NCI-H345 (cell line): ENCODE results near the gene MAPK8IP3.
"Not testable (repeated sequence)": the region's sequence is repeated elsewhere in the genome, so short reads cannot be mapped to it uniquely, and the experiment has no call there.

Experiments used
- DNase-seq: peaks from one replicate; lab custom pipeline; 2025; lab: John Stamatoyannopoulos, UW

Gene MAPK8IP3

DNA sequence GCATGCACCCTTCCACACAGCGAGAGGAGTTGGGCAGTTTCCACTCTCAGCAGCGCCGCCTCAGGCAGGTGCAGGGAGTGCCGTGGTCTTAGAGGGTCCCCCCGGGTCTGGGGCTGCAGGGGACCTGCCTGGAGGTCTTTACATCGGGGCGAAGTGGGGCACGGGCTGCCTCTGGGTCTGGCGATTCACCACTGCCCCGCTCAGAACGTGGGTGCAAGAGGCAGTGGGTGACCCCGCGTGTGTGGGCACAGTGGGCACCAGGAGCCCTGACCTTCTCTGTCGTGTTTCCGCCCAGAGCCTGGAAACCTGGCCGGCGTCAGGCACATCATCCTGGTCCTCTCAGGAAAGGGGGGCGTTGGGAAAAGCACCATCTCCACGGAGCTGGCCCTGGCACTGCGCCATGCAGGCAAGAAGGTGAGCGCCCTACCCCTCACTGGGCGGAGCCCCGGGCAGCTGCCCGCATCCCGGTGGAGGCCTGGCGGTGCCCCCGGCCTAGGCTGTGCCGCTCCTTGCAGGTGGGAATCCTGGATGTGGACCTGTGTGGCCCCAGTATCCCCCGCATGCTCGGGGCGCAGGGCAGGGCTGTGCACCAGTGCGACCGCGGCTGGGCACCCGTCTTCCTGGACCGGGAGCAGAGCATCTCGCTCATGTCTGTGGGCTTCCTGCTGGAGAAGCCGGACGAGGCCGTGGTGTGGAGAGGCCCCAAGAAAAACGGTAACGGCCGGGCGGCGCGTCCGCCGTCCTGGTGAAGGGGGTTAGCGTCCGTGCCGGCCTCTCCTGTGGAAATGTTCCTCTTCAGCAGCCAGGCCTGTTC lies 80.5 kb downstream of the MAPK8IP3 start:
- DNase-seq = no peak

DNA sequence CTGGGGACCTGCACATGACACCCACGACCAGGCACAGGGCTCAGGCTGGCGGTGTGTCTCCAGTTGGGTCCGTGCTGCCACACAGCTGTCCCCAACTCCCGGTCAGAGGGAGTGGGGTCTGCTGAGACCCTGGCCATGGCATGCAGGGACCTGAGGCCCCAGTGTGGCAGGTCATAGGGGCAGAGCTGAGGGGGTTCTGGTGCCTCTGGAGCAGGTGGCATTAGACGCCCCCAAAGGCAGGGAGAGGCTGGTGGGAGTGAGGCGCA lies 81.0 kb downstream of the MAPK8IP3 start:
- no peak for DNase-seq

- no peak for DNase-seq
Measured at GRCh38 chr16:1787322-1788094, 81.5 kb downstream of the MAPK8IP3 start.

GRCh38 chr16:1788095-1788707 lies 82.2 kb downstream of the MAPK8IP3 start:
- DNase-seq = no peak

DNA sequence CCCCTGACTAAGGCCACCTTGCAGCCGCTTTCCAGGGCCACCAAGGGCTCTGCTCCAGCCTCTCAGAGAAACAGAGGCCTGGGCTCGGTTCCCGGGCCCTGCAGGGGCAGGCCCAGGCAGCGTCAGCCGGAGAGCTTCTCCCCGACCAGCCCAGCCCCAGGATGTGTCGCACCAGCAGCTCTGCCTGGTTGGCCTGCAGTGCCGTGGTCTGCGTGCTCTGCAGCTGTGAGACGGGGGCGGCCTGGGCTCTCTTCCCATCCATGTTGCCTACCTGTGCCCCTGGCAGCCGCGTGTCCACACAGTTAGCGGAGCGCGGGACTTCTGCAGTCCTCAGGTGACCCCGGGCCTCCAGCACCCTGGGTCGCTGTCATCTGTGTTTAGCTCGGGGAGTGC lies 82.7 kb downstream of the MAPK8IP3 start:
- DNase-seq = no peak

DNA sequence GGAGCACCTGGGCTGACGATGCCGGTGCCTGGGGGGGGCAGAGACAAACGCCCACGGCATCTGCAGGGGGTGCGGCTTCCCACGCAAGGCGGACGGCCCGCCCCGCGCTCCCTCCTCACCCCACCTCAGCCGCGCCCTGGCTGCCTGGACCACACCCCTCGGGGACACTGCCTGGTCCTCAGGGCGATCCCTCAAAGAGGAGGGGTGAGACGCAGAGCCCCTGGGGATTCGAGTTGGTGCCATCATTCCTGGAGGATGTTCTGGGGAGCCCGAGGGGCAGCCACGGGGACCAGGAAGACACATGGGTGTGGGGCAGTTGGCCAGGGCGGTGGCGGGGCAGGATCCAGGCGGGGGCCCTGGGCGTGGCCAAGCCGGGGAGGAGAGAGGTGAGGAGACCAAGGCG lies 83.6 kb downstream of the MAPK8IP3 start:
- DNase-seq = no peak

DNA sequence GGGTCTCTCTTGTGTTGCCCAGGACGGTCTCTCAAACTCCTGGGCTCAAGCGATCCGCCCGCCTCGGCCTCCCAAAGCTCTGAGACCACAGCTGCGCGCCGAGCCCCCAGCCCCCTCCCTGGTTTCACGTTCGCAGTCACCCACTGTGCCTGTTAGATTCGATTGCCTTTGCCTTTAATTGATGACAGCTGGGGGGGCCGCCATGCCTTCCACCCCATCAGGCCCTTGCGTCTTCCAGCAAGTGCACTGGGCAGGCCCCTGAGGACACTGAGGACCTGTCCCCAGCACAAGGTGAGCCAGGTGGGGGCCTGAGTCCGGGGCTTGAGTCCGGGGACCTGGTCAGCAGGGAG lies 84.2 kb downstream of the MAPK8IP3 start:
- no peak for DNase-seq

DNA sequence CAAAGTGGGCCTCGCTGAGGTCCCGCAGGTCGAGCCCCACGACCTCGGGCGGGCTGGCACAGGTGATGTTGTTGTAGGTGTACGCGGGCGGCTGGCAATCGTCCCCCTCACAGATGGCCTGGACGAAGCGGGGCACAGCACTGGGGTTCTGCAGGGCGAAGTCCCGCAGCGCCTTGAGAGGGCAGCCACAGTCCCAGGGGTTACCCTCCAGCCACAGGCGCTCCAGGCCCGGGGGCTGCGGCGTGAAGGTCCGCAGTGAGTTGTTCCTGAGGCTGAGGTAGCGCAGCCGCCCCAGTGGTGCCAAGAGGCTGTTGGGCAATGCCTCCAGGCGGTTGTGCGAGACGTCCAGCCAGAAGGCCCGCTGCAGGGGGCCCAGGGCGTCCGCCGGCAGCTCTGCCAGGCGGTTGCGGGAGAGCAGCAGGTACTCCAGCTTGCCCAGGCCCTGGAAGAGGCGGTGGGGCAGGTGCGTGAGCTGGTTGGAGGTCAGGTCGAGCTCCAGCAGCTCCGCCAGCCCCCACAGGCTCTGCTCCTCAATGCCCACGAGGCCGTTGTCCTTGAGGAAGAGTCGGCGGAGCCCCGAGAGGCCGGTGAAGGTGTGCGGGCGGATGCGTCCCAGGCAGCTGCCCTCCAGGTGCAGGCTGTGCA lies 84.7 kb downstream of the MAPK8IP3 start:
- no peak for DNase-seq

GRCh38 chr16:1791256-1791942 lies 85.4 kb downstream of the MAPK8IP3 start:
- DNase-seq = no peak

DNA sequence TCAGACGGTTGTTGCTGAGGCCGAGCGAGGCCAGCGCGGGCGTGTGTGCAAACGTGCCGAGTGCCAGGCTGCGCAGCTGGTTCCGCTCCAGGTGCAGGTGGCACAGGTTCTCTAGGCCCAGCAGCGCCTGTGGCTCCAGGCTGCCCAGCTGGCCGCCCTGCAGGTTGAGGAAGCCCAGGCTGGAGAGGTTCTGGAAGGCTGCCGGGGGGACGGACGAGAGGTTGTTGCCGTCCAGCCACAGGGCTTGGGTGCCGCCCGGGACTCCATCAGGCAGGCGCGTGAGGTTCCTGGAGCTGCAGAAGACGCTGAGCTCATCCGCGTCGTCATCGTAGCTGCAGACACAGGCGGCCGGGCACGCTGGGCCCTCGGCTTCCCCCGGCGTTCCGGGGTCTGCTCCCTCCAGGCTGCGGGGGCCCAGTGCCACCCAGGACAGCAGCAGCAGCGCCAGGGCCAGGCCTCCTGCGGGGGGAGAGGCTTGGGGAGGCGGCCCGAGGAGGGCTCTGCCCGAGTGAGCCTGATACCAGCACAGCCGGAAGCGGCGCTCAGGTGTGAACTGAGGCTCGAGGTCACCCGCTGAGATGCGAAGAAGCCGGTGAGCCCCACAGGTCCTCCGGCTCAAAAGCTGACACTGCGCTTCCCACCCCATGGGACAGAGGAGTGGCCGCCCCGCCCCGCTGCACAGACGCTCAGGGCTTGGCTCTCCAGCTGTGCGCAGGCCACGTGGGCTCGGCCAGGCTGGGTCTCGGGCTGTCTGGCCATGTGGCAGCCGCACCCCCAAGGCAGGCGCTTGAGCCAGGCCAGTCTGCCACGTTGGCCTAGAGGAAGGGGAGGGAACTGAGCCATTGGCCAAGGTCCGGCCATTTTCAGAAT lies 86.2 kb downstream of the MAPK8IP3 start:
- DNase-seq = no peak

DNA sequence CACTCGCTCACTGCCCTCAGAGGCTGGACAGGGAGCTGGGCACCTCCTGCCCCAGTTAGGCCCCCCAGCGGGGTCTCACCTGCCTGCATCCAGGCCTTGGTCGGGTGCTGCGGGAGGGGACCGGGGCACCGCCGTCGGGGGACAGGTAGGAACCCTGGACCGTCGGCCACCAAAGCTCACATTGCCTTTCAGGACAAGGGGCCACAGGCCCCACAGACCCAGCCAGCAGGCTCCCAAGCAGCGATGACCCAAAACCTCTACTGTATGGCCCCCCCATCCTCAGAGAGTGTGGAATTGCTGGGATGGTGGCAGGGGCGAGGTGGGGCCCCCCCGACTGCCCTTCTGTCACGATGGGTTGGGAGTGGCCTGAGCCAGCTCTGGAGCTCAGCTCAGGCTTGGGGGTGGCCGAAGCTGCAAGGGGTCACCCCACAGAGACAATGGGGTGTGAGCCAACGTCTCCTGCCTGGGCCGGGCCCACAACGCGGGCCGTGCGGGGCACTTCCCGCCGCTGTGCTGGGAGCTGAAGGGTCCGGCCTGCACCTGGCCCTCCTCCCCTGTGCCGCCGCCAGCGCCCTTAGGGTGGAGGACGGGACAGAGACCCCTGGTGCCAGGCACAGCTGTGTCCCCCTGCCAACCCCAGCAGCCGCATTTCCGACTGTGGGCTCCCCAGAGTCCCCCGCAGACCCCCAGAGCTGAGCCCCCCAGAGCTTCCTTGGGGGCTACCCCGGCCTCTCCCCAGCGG lies 87.0 kb downstream of the MAPK8IP3 start:
- no peak for DNase-seq

DNA sequence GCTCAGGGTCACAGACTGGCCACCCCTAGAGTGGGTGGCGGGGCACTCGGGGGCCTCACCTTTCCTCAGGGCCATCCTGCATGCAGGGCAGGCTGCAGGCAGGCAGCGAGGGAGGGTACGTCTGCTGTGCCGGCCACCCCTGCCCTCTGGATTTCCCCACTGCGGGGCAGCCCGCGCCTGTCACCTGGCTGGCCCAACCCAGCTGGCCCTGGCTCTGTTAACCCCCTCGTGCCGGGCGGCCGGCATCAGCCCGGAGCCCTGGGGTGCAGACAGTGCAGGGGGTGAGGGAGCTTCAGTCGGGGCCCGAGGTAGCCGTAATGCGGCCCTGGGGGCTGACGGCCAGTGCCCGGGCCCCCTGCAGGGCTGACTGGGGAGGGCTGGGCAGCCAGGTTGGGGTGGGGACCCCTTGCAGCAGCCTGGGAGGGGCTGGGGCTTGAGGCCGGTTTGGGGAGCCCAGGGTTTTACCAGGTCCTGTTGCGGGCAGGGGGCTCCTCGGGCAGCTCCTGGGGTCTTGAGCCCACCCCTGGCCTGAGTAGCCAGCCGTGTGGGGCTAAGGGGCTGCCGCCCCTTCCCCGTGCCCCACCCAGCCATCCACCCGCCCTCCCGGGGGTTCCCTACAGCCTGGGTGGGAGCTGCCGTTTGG lies 87.7 kb downstream of the MAPK8IP3 start, which contains the start of gene IGFALS:
Gene IGFALS, minus strand, starts transcription at position 128 of the 643 bp plus-strand sequence. Its CDS starts 53 bp downstream, at position 75.
- DNase-seq = no peak

- no peak for DNase-seq
Measured at GRCh38 chr16:1794221-1794871, 88.4 kb downstream of the MAPK8IP3 start.

- no peak for DNase-seq
Measured at GRCh38 chr16:1794908-1795666, 89.1 kb downstream of the MAPK8IP3 start.

DNA sequence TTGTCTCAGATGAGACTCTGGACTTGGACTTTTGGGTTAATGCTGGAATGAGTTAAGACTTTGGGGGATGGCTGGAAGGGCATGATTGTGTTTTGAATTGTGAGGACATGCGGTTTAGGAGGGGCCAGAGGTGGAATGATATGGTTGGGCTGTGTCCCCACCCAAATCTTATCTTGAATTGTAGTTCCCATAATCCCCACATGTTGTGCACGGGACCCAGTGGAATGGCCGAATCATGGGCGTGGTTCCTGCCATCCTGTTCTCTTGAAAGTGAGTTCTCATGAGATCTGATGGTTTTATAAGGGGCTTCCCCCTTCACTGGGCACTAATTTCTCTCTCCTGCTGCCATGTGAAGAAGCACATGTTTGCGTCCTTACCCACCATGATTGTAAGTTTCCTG lies 93.3 kb downstream of the MAPK8IP3 start:
- not testable (repeated sequence) for DNase-seq

- DNase-seq = no peak
Measured at GRCh38 chr16:1800701-1801100, 94.7 kb downstream of the MAPK8IP3 start.

DNA sequence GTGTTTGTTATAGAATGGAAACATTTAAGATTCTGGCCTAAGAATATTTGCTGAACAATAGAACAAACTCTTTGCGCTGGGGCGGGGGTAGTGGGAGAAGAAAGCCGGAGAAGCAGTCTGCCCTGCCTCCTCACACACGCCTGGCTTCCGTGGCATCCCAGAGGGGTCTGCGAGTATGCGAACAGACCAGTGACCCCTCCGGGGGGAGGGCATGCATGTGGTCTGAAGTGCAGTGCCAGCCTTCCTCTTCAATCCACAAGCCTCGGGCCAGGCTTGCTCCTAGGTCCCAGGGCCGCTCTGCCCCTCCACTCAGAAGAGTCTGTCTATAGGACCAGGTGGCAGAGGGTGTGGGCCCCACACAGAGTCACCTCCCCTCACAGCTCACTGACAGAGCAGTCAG lies 101.6 kb downstream of the MAPK8IP3 start:
- no peak for DNase-seq

GRCh38 chr16:1808691-1809090 lies 102.7 kb downstream of the MAPK8IP3 start:
- DNase-seq = no peak
